ENCODE measurements around the gene EXTL1. TPM values are rescaled to one million over a fixed set of nuclear protein-coding genes. Genes with fewer than 3 reads are reported as not detected.

EXTL1 gene
- polyA plus RNA-seq, 4 donors = 0.41 to 0.51 TPM; not detected in 2

DNA sequence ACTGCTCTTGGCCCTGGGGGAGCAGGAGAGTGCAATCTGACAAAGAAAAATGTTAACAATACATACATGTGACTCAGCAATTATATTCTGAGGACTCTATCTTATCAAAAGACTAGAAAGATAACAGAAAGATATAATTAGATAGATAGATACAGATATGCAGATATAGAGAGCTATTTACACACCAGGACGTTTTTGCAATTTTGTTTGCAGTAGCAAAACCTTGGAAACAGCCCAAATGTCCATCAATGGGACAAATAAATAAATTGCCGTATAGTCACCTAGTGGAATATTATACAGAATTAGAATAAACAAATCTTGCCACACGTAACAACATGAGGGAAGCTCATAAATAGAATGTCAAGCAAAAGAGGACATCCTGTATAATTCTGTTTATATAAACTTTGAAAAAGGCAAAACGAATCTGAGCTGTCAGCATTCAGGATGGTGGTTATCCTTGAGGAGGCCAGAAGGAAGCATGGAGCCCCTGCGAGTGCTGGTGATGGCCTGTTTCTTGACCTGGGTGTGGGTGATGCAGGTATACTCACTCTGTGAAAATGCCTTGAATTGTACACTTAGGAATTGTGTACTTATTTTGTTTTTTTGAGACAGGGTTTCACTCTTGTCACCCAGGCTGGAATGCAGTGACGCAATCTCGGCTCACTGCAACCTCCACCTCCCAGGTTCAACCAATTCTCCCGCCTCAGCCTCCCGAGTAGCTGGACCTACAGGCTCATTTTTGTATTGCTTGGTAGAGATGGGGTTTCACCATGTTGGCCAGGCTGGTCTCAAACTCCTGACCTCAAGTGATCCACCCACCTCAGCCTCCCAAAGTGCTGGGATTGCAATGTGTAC lies 58.6 kb downstream of the EXTL1 start:
- no peak for FAIRE-seq
- 63 to 66% (median 65%) methylated on average over 9 of the region's 9 CpGs for WGBS, 3 donors

DNA sequence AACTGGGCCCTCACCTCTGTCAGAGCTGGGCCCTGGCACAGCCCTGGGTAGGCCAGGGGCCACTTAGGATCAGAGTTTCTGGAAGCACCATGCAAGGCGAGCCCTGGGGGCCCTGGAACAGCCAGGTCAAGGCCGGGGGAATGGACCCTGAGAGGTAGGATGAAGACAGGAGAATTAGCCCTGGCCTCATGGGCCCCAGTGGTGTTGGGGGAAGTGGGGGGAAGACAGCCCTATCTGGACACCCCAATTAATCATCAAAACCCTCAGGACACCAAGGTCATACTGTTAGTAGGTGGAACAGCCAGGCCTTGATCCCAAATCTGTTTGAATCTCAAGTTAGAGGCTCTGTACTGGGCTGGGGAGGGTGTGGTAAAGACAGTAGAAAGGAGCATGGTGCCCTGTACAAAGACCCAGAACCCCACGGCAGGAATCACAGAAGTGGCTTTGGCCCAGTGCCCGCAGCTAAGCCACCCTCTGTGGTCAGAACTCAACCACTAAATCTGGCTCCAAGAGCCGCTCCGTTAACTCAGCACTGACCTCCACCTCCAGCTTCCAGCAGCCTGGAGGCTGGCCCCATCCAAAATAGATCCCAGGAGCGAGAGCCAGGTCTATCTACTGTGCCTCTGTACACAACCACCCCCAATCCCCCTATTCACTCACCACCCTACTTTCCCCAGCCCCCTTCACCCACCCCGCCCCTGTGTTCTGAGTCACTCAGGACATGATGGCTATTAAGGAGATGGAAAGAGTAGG lies 59.9 kb downstream of the EXTL1 start:
- H3K36me3 ChIP-seq (ENCODE audit: control insufficient read depth in 3 of 3, insufficient read depth in 2 of 3, low read depth in 1 of 3, low read length in 3 of 3) = no peaks in the 10 kb centered on the region
- DNase-seq (no peak), FAIRE-seq (no peak)
- peaks cover 0 to 2% (median 0%) of the 10 kb centered on the region in 3 donors for H3K27me3 ChIP-seq (ENCODE audit: control insufficient read depth in 3 of 3, insufficient read depth in 3 of 3, low read length in 3 of 3)
- WGBS, 3 donors = 76 to 82% (median 77%) methylated on average over 8 of the region's 8 CpGs
- no peak overlapping the region for H3K27ac ChIP-seq (ENCODE audit: low read depth in 1 of 3, low read length in 2 of 3)
- H3K4me1 ChIP-seq (ENCODE audit: control insufficient read depth in 3 of 3, insufficient read depth in 2 of 3, low read depth in 1 of 3, low read length in 2 of 3) = peaks cover 0 to 52% (median 3%) of the 10 kb centered on the region in 3 donors
- no peak overlapping the region for H3K4me3 ChIP-seq (ENCODE audit: low read depth in 1 of 3, low read length in 3 of 3)
- no peaks in the 10 kb centered on the region for H3K9me3 ChIP-seq (ENCODE audit: control insufficient read depth in 2 of 2, insufficient read depth in 1 of 2, low read depth in 1 of 2, low read length in 1 of 2)

More for the DNA sequence above, 58.6 kb downstream of the EXTL1 start:
- no peak overlapping the region for H3K4me3 ChIP-seq (ENCODE audit: low read depth in 1 of 3, low read length in 3 of 3)
- no peaks in the 10 kb centered on the region for H3K36me3 ChIP-seq (ENCODE audit: control insufficient read depth in 3 of 3, insufficient read depth in 2 of 3, low read depth in 1 of 3, low read length in 3 of 3)
- H3K4me1 ChIP-seq (ENCODE audit: control insufficient read depth in 3 of 3, insufficient read depth in 2 of 3, low read depth in 1 of 3, low read length in 2 of 3) = peaks cover 3 to 63% (median 3%) of the 10 kb centered on the region in 3 donors
- no peaks in the 10 kb centered on the region for H3K27me3 ChIP-seq (ENCODE audit: control insufficient read depth in 3 of 3, insufficient read depth in 3 of 3, low read length in 3 of 3)
- no peak for DNase-seq
- no peak overlapping the region for H3K27ac ChIP-seq (ENCODE audit: low read depth in 1 of 3, low read length in 2 of 3)
- H3K9me3 ChIP-seq (ENCODE audit: control insufficient read depth in 2 of 2, insufficient read depth in 1 of 2, low read depth in 1 of 2, low read length in 1 of 2) = no peaks in the 10 kb centered on the region

DNA sequence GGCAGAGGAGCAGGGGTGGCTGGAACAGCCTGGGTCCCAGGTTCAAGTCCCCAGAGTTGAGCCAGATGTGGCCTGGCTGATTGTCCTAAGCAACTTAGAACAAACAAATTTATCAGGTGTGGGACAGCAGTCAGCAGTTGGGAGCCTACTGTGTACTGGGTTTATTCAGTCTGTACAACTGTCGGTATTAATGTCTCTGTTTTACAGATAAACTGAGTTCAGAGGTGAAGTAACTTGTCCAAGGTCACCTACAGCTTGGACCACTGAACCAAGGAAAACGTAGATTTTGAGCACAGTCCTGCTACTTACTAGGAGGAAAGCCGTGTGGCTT lies 60.4 kb downstream of the EXTL1 start:
- FAIRE-seq (no peak), DNase-seq (no peak)
- H3K4me1 ChIP-seq (ENCODE audit: control insufficient read depth in 3 of 3, insufficient read depth in 2 of 3, low read depth in 1 of 3, low read length in 2 of 3) = peaks cover 0 to 50% (median 3%) of the 10 kb centered on the region in 3 donors
- H3K36me3 ChIP-seq (ENCODE audit: control insufficient read depth in 3 of 3, insufficient read depth in 2 of 3, low read depth in 1 of 3, low read length in 3 of 3) = no peaks in the 10 kb centered on the region
- H3K9me3 ChIP-seq (ENCODE audit: control insufficient read depth in 2 of 2, insufficient read depth in 1 of 2, low read depth in 1 of 2, low read length in 1 of 2) = no peaks in the 10 kb centered on the region
- peaks cover 0 to 2% (median 0%) of the 10 kb centered on the region in 3 donors for H3K27me3 ChIP-seq (ENCODE audit: control insufficient read depth in 3 of 3, insufficient read depth in 3 of 3, low read length in 3 of 3)
- WGBS, 3 donors = 21 to 70% (median 38%) methylated on average over 3 of the region's 3 CpGs
- H3K27ac ChIP-seq (ENCODE audit: low read depth in 1 of 3, low read length in 2 of 3) = no peak overlapping the region
- H3K4me3 ChIP-seq (ENCODE audit: low read depth in 1 of 3, low read length in 3 of 3) = no peak overlapping the region

DNA sequence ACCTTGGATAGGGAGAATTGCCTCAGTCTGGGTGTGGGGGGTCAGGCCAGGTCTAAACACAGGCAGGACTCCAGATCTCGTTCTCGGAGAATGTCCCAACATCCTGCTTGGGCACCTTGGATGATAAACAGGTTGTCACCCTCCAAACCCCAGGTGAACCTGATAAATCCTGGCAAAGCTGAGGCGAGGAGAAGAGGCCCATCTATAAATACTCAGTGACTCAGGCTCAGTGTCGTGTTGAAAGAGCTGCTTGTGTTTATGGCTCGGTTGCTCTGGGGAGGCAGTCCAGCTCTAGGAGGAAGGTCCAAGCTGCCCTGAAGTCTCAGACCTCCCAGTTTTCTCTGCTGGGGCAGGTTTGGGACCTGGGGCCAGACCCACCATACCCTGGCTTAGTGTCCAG lies 61.6 kb downstream of the EXTL1 start:
- peak; percentile 12 to 89 for DNase-seq
- peaks cover 0 to 46% (median 3%) of the 10 kb centered on the region in 3 donors for H3K4me1 ChIP-seq (ENCODE audit: control insufficient read depth in 3 of 3, insufficient read depth in 2 of 3, low read depth in 1 of 3, low read length in 2 of 3)
- H3K27ac ChIP-seq (ENCODE audit: low read depth in 1 of 3, low read length in 2 of 3) = peak overlapping the region in 1 of 3 donors; percentile 86
- no peak overlapping the region for H3K4me3 ChIP-seq (ENCODE audit: low read depth in 1 of 3, low read length in 3 of 3)
- WGBS, 3 donors = 20 to 54% (median 42%) methylated on average over 5 of the region's 5 CpGs
- H3K36me3 ChIP-seq (ENCODE audit: control insufficient read depth in 3 of 3, insufficient read depth in 2 of 3, low read depth in 1 of 3, low read length in 3 of 3) = no peaks in the 10 kb centered on the region
- no peak for FAIRE-seq
- no peaks in the 10 kb centered on the region for H3K9me3 ChIP-seq (ENCODE audit: control insufficient read depth in 2 of 2, insufficient read depth in 1 of 2, low read depth in 1 of 2, low read length in 1 of 2)
- H3K27me3 ChIP-seq (ENCODE audit: control insufficient read depth in 3 of 3, insufficient read depth in 3 of 3, low read length in 3 of 3) = peaks cover 0 to 2% (median 0%) of the 10 kb centered on the region in 3 donors

DNA sequence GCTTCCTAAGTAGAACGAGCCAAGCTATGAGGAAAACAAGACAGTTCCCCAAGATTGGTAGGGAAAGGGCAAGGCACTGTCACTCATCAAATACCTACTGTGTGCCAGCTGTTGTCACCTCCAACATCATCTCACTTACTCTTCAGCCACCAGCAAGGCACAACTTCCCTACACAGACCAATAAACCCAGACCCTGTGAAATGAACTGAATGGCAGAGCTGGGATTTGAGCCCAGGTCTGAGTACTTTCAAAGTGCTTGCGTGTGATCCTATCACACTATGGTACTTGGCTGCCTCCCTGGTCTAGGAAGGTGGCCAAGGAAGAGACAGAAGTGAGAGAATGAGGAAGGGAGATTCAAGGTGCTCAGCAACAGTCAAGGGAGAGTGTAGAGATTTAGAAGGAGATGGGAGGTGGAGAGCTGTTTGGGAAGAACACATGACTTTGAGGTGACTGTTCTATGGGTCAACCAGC lies 62.6 kb downstream of the EXTL1 start:
- 48 to 69% (median 65%) methylated on average over 2 of the region's 2 CpGs for WGBS, 3 donors
- no peaks in the 10 kb centered on the region for H3K9me3 ChIP-seq (ENCODE audit: control insufficient read depth in 2 of 2, insufficient read depth in 1 of 2, low read depth in 1 of 2, low read length in 1 of 2)
- H3K4me1 ChIP-seq (ENCODE audit: control insufficient read depth in 3 of 3, insufficient read depth in 2 of 3, low read depth in 1 of 3, low read length in 2 of 3) = peaks cover 0 to 37% (median 0%) of the 10 kb centered on the region in 3 donors
- DNase-seq (no peak), FAIRE-seq (no peak)
- no peak overlapping the region for H3K27ac ChIP-seq (ENCODE audit: low read depth in 1 of 3, low read length in 2 of 3)
- H3K4me3 ChIP-seq (ENCODE audit: low read depth in 1 of 3, low read length in 3 of 3) = no peak overlapping the region
- peaks cover 0 to 2% (median 0%) of the 10 kb centered on the region in 3 donors for H3K27me3 ChIP-seq (ENCODE audit: control insufficient read depth in 3 of 3, insufficient read depth in 3 of 3, low read length in 3 of 3)
- H3K36me3 ChIP-seq (ENCODE audit: control insufficient read depth in 3 of 3, insufficient read depth in 2 of 3, low read depth in 1 of 3, low read length in 3 of 3) = no peaks in the 10 kb centered on the region

DNA sequence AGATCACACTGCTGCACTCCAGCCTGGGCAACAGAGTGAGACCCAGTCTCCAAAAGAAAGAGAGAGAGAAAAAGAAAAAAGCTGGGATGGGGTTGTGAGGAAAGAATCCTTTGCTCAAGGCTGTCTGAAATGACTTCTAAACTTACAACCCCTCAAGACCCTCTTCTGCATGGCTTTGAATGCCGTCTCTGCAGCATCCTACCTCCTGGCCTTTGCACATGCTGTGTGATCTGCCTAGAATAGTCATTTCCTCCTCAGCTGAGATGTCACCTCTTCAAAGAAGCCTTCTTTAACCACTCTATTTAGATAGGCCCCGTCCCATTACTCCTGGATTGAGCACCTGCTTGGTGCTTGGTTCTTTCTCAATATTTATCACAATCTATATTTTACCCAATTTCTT lies 63.3 kb downstream of the EXTL1 start:
- FAIRE-seq (no peak), DNase-seq (no peak)
- no peaks in the 10 kb centered on the region for H3K9me3 ChIP-seq (ENCODE audit: control insufficient read depth in 2 of 2, insufficient read depth in 1 of 2, low read depth in 1 of 2, low read length in 1 of 2)
- 76 to 87% (median 77%) methylated on average over 2 of the region's 2 CpGs for WGBS, 3 donors
- H3K27ac ChIP-seq (ENCODE audit: low read depth in 1 of 3, low read length in 2 of 3) = no peak overlapping the region
- H3K27me3 ChIP-seq (ENCODE audit: control insufficient read depth in 3 of 3, insufficient read depth in 3 of 3, low read length in 3 of 3) = peaks cover 0 to 2% (median 0%) of the 10 kb centered on the region in 3 donors
- peaks cover 0 to 30% (median 0%) of the 10 kb centered on the region in 3 donors for H3K4me1 ChIP-seq (ENCODE audit: control insufficient read depth in 3 of 3, insufficient read depth in 2 of 3, low read depth in 1 of 3, low read length in 2 of 3)
- no peaks in the 10 kb centered on the region for H3K36me3 ChIP-seq (ENCODE audit: control insufficient read depth in 3 of 3, insufficient read depth in 2 of 3, low read depth in 1 of 3, low read length in 3 of 3)
- H3K4me3 ChIP-seq (ENCODE audit: low read depth in 1 of 3, low read length in 3 of 3) = no peak overlapping the region

Other genes starting within 250 kb of the EXTL1 start
- 10 to 100 TPM in 2 of 4 donors, 1 to 10 TPM in 2; 4.7 to 52.9 (median 22.2) TPM for gene SELENON, start 221.6 kb upstream of the EXTL1 start, polyA plus RNA-seq
- gene MTFR1L, start 201.8 kb upstream of the EXTL1 start, polyA plus RNA-seq = 100 to 1,000 TPM in 1 of 4 donors, 10 to 100 TPM in 3; 37.7 to 181 (median 78.5) TPM
- gene AUNIP, start 162.3 kb upstream of the EXTL1 start, polyA plus RNA-seq = 1 to 10 TPM in 2 of 4 donors, under 1 TPM in 1, not detected in 1; 0.67 to 3.2 (median 1.9) TPM
- gene PAQR7, start 146.1 kb upstream of the EXTL1 start, polyA plus RNA-seq = 10 to 100 TPM; 10.2 to 53.9 (median 27.2) TPM
- 100 to 1,000 TPM in 2 of 4 donors, 10 to 100 TPM in 2; 30.9 to 275 (median 142) TPM for gene STMN1, start 115.4 kb upstream of the EXTL1 start, polyA plus RNA-seq
- gene PAFAH2, start 23.7 kb upstream of the EXTL1 start, polyA plus RNA-seq = 10 to 100 TPM; 17.2 to 32.7 (median 26.1) TPM
- 10 to 100 TPM in 1 of 4 donors, under 1 TPM in 3; 0.09 to 43.2 (median 0.36) TPM for gene SLC30A2, start 24.3 kb downstream of the EXTL1 start, polyA plus RNA-seq
- gene TRIM63, start 45.9 kb downstream of the EXTL1 start, polyA plus RNA-seq = 10 to 100 TPM in 1 of 4 donors, 1 to 10 TPM in 2, under 1 TPM in 1; 0.91 to 11.3 (median 2.8) TPM
- 10 to 100 TPM in 1 of 4 donors, 1 to 10 TPM in 3; 3.2 to 13.9 (median 5.3) TPM for gene PDIK1L, start 90.0 kb downstream of the EXTL1 start, polyA plus RNA-seq
- gene FAM110D, start 137.3 kb downstream of the EXTL1 start, polyA plus RNA-seq = 1 to 10 TPM in 1 of 4 donors, under 1 TPM in 2, not detected in 1; 0.32 to 3.1 (median 0.54) TPM
- gene C1orf232, start 147.2 kb downstream of the EXTL1 start, polyA plus RNA-seq = not detected
- 100 to 1,000 TPM in 2 of 4 donors, 10 to 100 TPM in 2; 27.7 to 152 (median 94.7) TPM for gene ZNF593, start 148.1 kb downstream of the EXTL1 start, polyA plus RNA-seq
- gene ZNF593OS, start 150.1 kb downstream of the EXTL1 start, polyA plus RNA-seq = under 1 TPM in 2 of 4 donors, not detected in 2; 0.16 to 0.50 TPM
- 10 to 100 TPM; 16.1 to 85.0 (median 47.9) TPM for gene CNKSR1, start 155.7 kb downstream of the EXTL1 start, polyA plus RNA-seq
- under 1 TPM in 1 of 4 donors, not detected in 3; 0.09 TPM for gene CATSPER4, start 168.8 kb downstream of the EXTL1 start, polyA plus RNA-seq
- gene CEP85, start 212.4 kb downstream of the EXTL1 start, polyA plus RNA-seq = 10 to 100 TPM in 1 of 4 donors, 1 to 10 TPM in 3; 2.7 to 11.0 (median 5.6) TPM